H1 (cell line): ENCODE results near the gene TXNDC11.

Experiments used
- HDAC2 ChIP-seq, 2 experiments: fragments of 300-600 bp in 1 of 2; sonication (generic) in 1 of 2; IDR thresholded peaks; 2 replicates each; pipeline ENCODE4 v1.6.1; 2011 to 2012; ENCODE audit warnings: low read depth in 2 of 2, low read length in 2 of 2, mild to moderate bottlenecking in 2 of 2, moderate library complexity in 2 of 2, borderline replicate concordance in 1 of 2, inconsistent platforms in 1 of 2
- SIRT6 ChIP-seq: IDR thresholded peaks from one replicate; pipeline ENCODE4 v1.7.1; 2012; ENCODE audit warnings: low read length, inconsistent platforms

- no peak for TF ChIP-seq HDAC2 (IDR thresholded peaks at IDR 0.05; ENCODE audit: borderline replicate concordance in 1 of 2, low read depth in 2 of 2, low read length in 2 of 2)
- TF ChIP-seq SIRT6: no peak
Measured at GRCh38 chr16:11681976-11682654, 60.5 kb downstream of the TXNDC11 start.
